Measurements from ENCODE around the gene GPR18. TPM values are rescaled to one million over a fixed set of nuclear protein-coding genes. Genes with fewer than 3 reads are reported as not detected.

GPR18 gene
- total RNA-seq, 1 experiment from 2014 or later: not detected

DNA sequence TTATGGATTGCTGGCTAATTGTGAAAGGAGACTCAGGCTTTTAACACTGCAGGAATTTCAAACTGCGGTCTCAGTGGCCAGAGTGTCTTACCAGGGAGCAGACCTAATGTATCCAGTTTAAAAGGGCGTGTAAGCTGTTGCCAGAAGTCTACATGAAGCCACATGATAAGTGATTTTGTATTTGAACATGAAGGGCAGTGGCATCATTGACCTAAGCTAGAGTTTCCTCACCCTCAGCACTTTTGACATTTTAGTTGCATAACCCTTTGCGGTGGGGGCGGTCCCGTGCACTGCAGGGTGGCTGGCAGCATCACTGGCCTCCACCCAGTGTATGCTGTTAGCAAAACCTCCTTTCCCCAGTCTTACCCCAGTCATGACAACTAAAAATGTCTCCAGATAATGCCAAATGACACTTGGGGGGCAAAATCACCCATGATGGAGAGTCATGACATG is 23.7 kb upstream of the GPR18 start:
- H3K4me3 ChIP-seq (replicated peaks in 1 of 2; ENCODE audit: low read depth in 1 of 2, low read length in 2 of 2): no peak overlapping the region
- POLR2A ChIA-PET: no interaction called here
- intact Hi-C loops (cut with micrococcal nuclease): no loop called here
- H3K27ac ChIP-seq (ENCODE audit: low read depth, low read length): no peak overlapping the region
- no peaks in the 10 kb centered on the region for H3K9me3 ChIP-seq (ENCODE audit: control insufficient read depth in 1 of 2, insufficient read depth in 1 of 2, low read depth in 1 of 2, low read length in 2 of 2)
- H3K4me1 ChIP-seq (ENCODE audit: control insufficient read depth in 1 of 2, insufficient read depth in 2 of 2, low read length in 2 of 2): no peaks in the 10 kb centered on the region
- H3K36me3 ChIP-seq (ENCODE audit: control insufficient read depth in 1 of 2, insufficient read depth in 2 of 2, low read length in 2 of 2): no peaks in the 10 kb centered on the region
- H3K27me3 ChIP-seq (ENCODE audit: insufficient read depth, low read length): no peaks in the 10 kb centered on the region
- DNase-seq (ENCODE audit: low read depth, low spot score) (no peak), ATAC-seq (no peak)
- no TSS peak for BruUV-seq (replicated peaks)
- peaks cover 19% of the 10 kb centered on the region; the same call in 1 of the 2 replicates for H3K79me2 ChIP-seq (ENCODE audit: insufficient read depth, low read length)
- CTCF ChIA-PET: interaction anchor here (1.5 kb wide), 1 partner anchor 12 kb away, joined by 5 read pairs; no protein-coding TSS in a partner anchor
- no peak overlapping the region for H2AFZ ChIP-seq (ENCODE audit: low read depth, low read length, poor library complexity, severe bottlenecking)
- TF ChIP-seq, protein P1, sequence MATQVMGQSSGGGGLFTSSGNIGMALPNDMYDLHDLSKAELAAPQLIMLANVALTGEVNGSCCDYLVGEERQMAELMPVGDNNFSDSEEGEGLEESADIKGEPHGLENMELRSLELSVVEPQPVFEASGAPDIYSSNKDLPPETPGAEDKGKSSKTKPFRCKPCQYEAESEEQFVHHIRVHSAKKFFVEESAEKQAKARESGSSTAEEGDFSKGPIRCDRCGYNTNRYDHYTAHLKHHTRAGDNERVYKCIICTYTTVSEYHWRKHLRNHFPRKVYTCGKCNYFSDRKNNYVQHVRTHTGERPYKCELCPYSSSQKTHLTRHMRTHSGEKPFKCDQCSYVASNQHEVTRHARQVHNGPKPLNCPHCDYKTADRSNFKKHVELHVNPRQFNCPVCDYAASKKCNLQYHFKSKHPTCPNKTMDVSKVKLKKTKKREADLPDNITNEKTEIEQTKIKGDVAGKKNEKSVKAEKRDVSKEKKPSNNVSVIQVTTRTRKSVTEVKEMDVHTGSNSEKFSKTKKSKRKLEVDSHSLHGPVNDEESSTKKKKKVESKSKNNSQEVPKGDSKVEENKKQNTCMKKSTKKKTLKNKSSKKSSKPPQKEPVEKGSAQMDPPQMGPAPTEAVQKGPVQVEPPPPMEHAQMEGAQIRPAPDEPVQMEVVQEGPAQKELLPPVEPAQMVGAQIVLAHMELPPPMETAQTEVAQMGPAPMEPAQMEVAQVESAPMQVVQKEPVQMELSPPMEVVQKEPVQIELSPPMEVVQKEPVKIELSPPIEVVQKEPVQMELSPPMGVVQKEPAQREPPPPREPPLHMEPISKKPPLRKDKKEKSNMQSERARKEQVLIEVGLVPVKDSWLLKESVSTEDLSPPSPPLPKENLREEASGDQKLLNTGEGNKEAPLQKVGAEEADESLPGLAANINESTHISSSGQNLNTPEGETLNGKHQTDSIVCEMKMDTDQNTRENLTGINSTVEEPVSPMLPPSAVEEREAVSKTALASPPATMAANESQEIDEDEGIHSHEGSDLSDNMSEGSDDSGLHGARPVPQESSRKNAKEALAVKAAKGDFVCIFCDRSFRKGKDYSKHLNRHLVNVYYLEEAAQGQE (IDR thresholded peaks at IDR 0.05; ENCODE audit: low read depth): no peak
- TF ChIP-seq, protein P2, sequence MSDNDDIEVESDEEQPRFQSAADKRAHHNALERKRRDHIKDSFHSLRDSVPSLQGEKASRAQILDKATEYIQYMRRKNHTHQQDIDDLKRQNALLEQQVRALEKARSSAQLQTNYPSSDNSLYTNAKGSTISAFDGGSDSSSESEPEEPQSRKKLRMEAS (IDR thresholded peaks at IDR 0.05): no peak
- TF ChIP-seq EZH2 (IDR thresholded peaks at IDR 0.05) (no peak), ZFX (IDR thresholded peaks at IDR 0.05) (no peak), CBX3 (IDR thresholded peaks at IDR 0.05; ENCODE audit: low read depth) (no peak)
- TF ChIP-seq, protein P3, sequence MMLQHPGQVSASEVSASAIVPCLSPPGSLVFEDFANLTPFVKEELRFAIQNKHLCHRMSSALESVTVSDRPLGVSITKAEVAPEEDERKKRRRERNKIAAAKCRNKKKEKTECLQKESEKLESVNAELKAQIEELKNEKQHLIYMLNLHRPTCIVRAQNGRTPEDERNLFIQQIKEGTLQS (IDR thresholded peaks at IDR 0.05): no peak
- H3K4me2 ChIP-seq (ENCODE audit: low read length): no peak overlapping the region
- no peak overlapping the region for H3K9ac ChIP-seq (ENCODE audit: low read length)
- no peaks in the 10 kb centered on the region for H4K20me1 ChIP-seq (ENCODE audit: insufficient read depth)
- no peaks in the 10 kb centered on the region for H3K9me2 ChIP-seq (ENCODE audit: insufficient read depth)
- RAD21 ChIA-PET (ENCODE audit: low non-redundant PET in 1 of 2, low total read pairs in 2 of 2, uncharacterized antibody in 2 of 2, unreplicated experiment in 2 of 2): no interaction called here
